OCI-M1 (cell line): ENCODE results near the gene GLRA3.
"Not testable (repeated sequence)": the region's sequence is repeated elsewhere in the genome, so short reads cannot be mapped to it uniquely, and the experiment has no call there.

Experiments used
- DNase-seq: peaks from one replicate; lab custom pipeline; 2025; lab: John Stamatoyannopoulos, UW

Gene GLRA3

GRCh38 chr4:174713821-174714220 is 115.2 kb downstream of the GLRA3 start:
- no peak for DNase-seq

GRCh38 chr4:174713181-174713580 is 115.9 kb downstream of the GLRA3 start:
- peak; percentile 53 for DNase-seq

GRCh38 chr4:174709526-174709925 is 119.5 kb downstream of the GLRA3 start:
- no peak for DNase-seq

GRCh38 chr4:174708381-174708780 is 120.7 kb downstream of the GLRA3 start:
- DNase-seq, result no peak

GRCh38 chr4:174707902-174708301 is 121.1 kb downstream of the GLRA3 start:
- DNase-seq, result no peak

- DNase-seq, result peak; percentile 42
These were observed 121.9 kb downstream of the GLRA3 start for GRCh38 chr4:174707051-174707676.

- DNase-seq, result no peak
These were observed 126.0 kb downstream of the GLRA3 start for GRCh38 chr4:174702979-174703478.

GRCh38 chr4:174699654-174700053 is 129.4 kb downstream of the GLRA3 start:
- DNase-seq, result no peak

GRCh38 chr4:174697896-174698295 is 131.2 kb downstream of the GLRA3 start:
- DNase-seq, result no peak

- DNase-seq, result peak; percentile 80
These were observed 131.8 kb downstream of the GLRA3 start for GRCh38 chr4:174697202-174697601.

- peak; percentile 73 for DNase-seq
These were observed 132.4 kb downstream of the GLRA3 start for GRCh38 chr4:174696657-174697056.

GRCh38 chr4:174691876-174692275 is 137.2 kb downstream of the GLRA3 start:
- not testable (repeated sequence) for DNase-seq

GRCh38 chr4:174690665-174691064 is 138.4 kb downstream of the GLRA3 start:
- no peak for DNase-seq

- DNase-seq, result no peak
These were observed 139.4 kb downstream of the GLRA3 start for GRCh38 chr4:174689618-174690017.

- DNase-seq, result no peak
These were observed 142.2 kb downstream of the GLRA3 start for GRCh38 chr4:174686826-174687225.

GRCh38 chr4:174681723-174682300 is 147.2 kb downstream of the GLRA3 start:
- peak; percentile 96 for DNase-seq

- peak; percentile 71 for DNase-seq
These were observed 154.7 kb downstream of the GLRA3 start for GRCh38 chr4:174674305-174674840.

- peak; percentile 55 for DNase-seq
These were observed 155.2 kb downstream of the GLRA3 start for GRCh38 chr4:174673865-174674264.

- DNase-seq, result no peak
These were observed 156.8 kb downstream of the GLRA3 start for GRCh38 chr4:174672276-174672675.

- DNase-seq, result no peak
These were observed 159.8 kb downstream of the GLRA3 start for GRCh38 chr4:174669270-174669669.

GRCh38 chr4:174665799-174666198 is 163.2 kb downstream of the GLRA3 start:
- DNase-seq, result no peak

GRCh38 chr4:174663216-174663615 is 165.8 kb downstream of the GLRA3 start:
- no peak for DNase-seq

- peak; percentile 94 for DNase-seq
These were observed 170.8 kb downstream of the GLRA3 start for GRCh38 chr4:174658246-174658645.

GRCh38 chr4:174657472-174657871 is 171.6 kb downstream of the GLRA3 start:
- peak; percentile 85 for DNase-seq
